Breast epithelium (tissue), 4 donors: Measurements from ENCODE around the gene ZNF106. TPM values are rescaled to one million over a fixed set of nuclear protein-coding genes. Genes with fewer than 3 reads are reported as not detected.

Experiments
- DNase-seq, 2 donors: peaks; one replicate each; pipeline ENCODE4 v3.0.0-alpha.2; 2019; ENCODE audit warnings: low spot score in 2 of 2
- H3K27ac ChIP-seq, 2 donors: fragments of 200-600 bp; sonication (generic) in 1 of 2; one replicate each; pipeline ENCODE4 v1.5.1; 2016 to 2019; ENCODE audit warnings: mild to moderate bottlenecking in 1 of 2
- H3K27me3 ChIP-seq, 2 donors: fragments of 200-600 bp; sonication (generic) in 1 of 2; one replicate each; pipeline versions ENCODE4 v1.5.1 to v1.6.0; 2017 to 2019; ENCODE audit warnings: control low read depth in 1 of 2, mild to moderate bottlenecking in 1 of 2
- H3K36me3 ChIP-seq: fragments of 200-600 bp; one replicate; pipeline ENCODE4 v1.5.1; 2019
- H3K4me1 ChIP-seq, 2 donors: fragments of 200-600 bp; sonication (generic); one replicate each; pipeline ENCODE4 v1.5.1; 2016 to 2019; ENCODE audit warnings: control low read depth in 1 of 2
- H3K4me3 ChIP-seq, 3 donors: fragments of 200-600 bp; sonication (generic); 1 replicate in 2 of 3; 2 replicates in 1 of 3; pipeline ENCODE4 v1.5.1; 2016 to 2019; ENCODE audit warnings: mild to moderate bottlenecking in 3 of 3, moderate library complexity in 2 of 3
- H3K9me3 ChIP-seq, 2 donors: fragments of 200-600 bp; sonication (generic) in 1 of 2; one replicate each; pipeline ENCODE4 v1.5.1; 2016 to 2019; ENCODE audit warnings: control low read depth in 1 of 2
- CTCF ChIP-seq, 3 donors: fragments of 450-650 bp; IDR thresholded peaks; one replicate each; pipeline ENCODE4 v1.5.1; 2016 to 2017; ENCODE audit warnings: antibody characterized with exemption in 3 of 3, mild to moderate bottlenecking in 3 of 3, moderate library complexity in 3 of 3
- POLR2A ChIP-seq: fragments of 450-650 bp; IDR thresholded peaks from one replicate; pipeline ENCODE4 v1.6.1; 2016; ENCODE audit warnings: antibody characterized with exemption, mild to moderate bottlenecking, moderate library complexity
- POLR2AphosphoS5 ChIP-seq, 3 donors: sonication (generic); formaldehyde crosslinking; IDR thresholded peaks; one replicate each; pipeline ENCODE4 v1.6.1; 2017; ENCODE audit warnings: antibody characterized with exemption in 3 of 3
- intact Hi-C: fragments of 100-400 bp; cut with DNase I; formaldehyde crosslinking; loops from one replicate; pipeline ENCODE4 v1.15.1; 2023; ENCODE audit warnings: low total_unique reads
- total RNA-seq, 3 donors: library from RNA; depleted of rRNA; stranded (reverse); fragments of >200 nt; gene quantifications; one replicate each; pipeline ENCODE4 v1.1.0, GENCODE V29; 2016

The ZNF106 gene
- total RNA-seq, 3 donors from 2014 or later: 59.6 to 151 (median 60.0) TPM

- Histone ChIP-seq H3K4me1 (no peaks in the 10 kb centered on the region), H3K27me3 (no peaks in the 10 kb centered on the region), H3K9me3 (no peaks in the 10 kb centered on the region), H3K4me3 (peak overlapping the region; percentile 28 to 51 (median 34)), H3K27ac (peak overlapping the region; percentile 86 to 92), H3K36me3 (no peaks in the 10 kb centered on the region)
- TF ChIP-seq POLR2A (no peak), POLR2AphosphoS5 (IDR thresholded peaks at IDR 0.05) (peak in 1 of 3 donors; percentile 30), CTCF (IDR thresholded peaks at IDR 0.05) (no peak)
- intact Hi-C loops: no loop called here
- DNase-seq: peak in 1 of 2 donors; percentile 61
These were observed 33.2 kb downstream of the ZNF106 start for GRCh38 chr15:42457445-42458442.

DNA sequence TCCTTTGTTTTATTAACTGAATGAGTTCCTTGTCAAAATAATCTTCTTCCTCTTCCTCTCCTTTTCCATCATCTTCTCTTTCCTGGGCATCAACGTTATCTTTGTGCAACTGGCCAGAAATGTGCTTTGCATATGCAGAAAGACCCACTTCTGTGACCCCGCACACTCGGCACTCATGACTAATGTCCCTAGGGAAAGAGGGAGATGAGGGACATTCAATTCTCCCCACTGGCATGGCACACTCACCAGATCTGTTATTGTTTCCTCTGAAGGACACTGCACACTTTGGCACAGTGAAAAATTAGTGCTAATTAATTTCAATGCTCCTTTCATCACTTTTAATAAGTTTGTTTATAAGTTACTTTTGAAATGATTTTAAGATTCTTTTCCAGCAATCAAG is 34.0 kb downstream of the ZNF106 start:
- TF ChIP-seq POLR2AphosphoS5 (IDR thresholded peaks at IDR 0.05) (peak in 1 of 3 donors; percentile 7), CTCF (IDR thresholded peaks at IDR 0.05) (no peak)
- Histone ChIP-seq H3K9me3 (no peaks in the 10 kb centered on the region), H3K4me3 (peak overlapping the region; percentile 28 to 51 (median 34)), H3K27ac (peak overlapping the region; percentile 86 to 92), H3K27me3 (no peaks in the 10 kb centered on the region), H3K36me3 (no peaks in the 10 kb centered on the region), H3K4me1 (no peaks in the 10 kb centered on the region)
- intact Hi-C loops: no loop called here
- DNase-seq: no peak

- H3K4me1 ChIP-seq: no peaks in the 10 kb centered on the region
These were observed 34.4 kb downstream of the ZNF106 start for GRCh38 chr15:42456531-42456930.

GRCh38 chr15:42453826-42454225 is 37.1 kb downstream of the ZNF106 start:
- intact Hi-C loops: no loop called here
- H3K4me1 ChIP-seq: no peaks in the 10 kb centered on the region
- no peaks in the 10 kb centered on the region for H3K9me3 ChIP-seq
- no peak overlapping the region for H3K27ac ChIP-seq
- DNase-seq: no peak
- no peak for TF ChIP-seq CTCF (IDR thresholded peaks at IDR 0.05)
- no peak for TF ChIP-seq POLR2A
- no peak for TF ChIP-seq POLR2AphosphoS5 (IDR thresholded peaks at IDR 0.05)
- H3K4me3 ChIP-seq: no peak overlapping the region
- H3K27me3 ChIP-seq: no peaks in the 10 kb centered on the region
- H3K36me3 ChIP-seq: no peaks in the 10 kb centered on the region

More at GRCh38 chr15:42456531-42456930, 34.4 kb downstream of the ZNF106 start:
- TF ChIP-seq POLR2AphosphoS5 (IDR thresholded peaks at IDR 0.05) (no peak), POLR2A (no peak), CTCF (IDR thresholded peaks at IDR 0.05) (no peak)
- Histone ChIP-seq H3K9me3 (no peaks in the 10 kb centered on the region), H3K36me3 (no peaks in the 10 kb centered on the region), H3K27ac (peak overlapping the region; percentile 86 to 92), H3K27me3 (no peaks in the 10 kb centered on the region), H3K4me3 (peak overlapping the region; percentile 28 to 51 (median 34))
- no peak for DNase-seq
- intact Hi-C loops: no loop called here

DNA sequence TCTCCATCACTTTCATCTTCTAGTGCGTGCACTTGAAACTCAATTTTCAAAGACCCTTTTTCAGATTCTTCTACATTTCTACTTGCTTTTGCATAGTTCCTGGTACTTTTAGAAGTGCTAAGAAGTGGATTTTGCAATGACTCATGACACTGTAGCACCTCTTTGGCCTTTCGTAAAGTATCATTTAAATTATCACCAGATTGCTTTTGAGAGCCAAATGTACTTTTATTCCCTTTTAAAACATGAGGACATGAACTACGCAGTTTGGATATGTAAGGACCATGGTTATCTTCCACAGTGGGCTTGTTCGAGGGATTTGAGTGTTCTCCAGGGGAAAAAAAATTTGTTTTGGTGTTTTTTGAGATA is 40.5 kb downstream of the ZNF106 start:
- H3K36me3 ChIP-seq: no peaks in the 10 kb centered on the region
- H3K27me3 ChIP-seq: no peaks in the 10 kb centered on the region
- TF ChIP-seq POLR2AphosphoS5 (IDR thresholded peaks at IDR 0.05) (no peak), POLR2A (no peak), CTCF (IDR thresholded peaks at IDR 0.05) (no peak)
- no peak overlapping the region for H3K27ac ChIP-seq
- H3K9me3 ChIP-seq: no peaks in the 10 kb centered on the region
- no peak for DNase-seq
- intact Hi-C loops: no loop called here
- H3K4me1 ChIP-seq: no peaks in the 10 kb centered on the region
- no peak overlapping the region for H3K4me3 ChIP-seq
